NCI-H2029 treated with DMSO at 0.1 percent for 48 hours (cell line): ENCODE data around the gene KSR2.
"Not testable (repeated sequence)": the region's sequence is repeated elsewhere in the genome, so short reads cannot be mapped to it uniquely, and the experiment has no call there.

Source experiments
- DNase-seq: peaks from one replicate; lab custom pipeline; 2025; lab: John Stamatoyannopoulos, UW

Gene KSR2

GRCh38 chr12:117967512-117967911, 1.3 kb downstream of the KSR2 start:
- no peak for DNase-seq

- no peak for DNase-seq
Observed at GRCh38 chr12:117967043-117967442, 1.7 kb downstream of the KSR2 start.

DNA sequence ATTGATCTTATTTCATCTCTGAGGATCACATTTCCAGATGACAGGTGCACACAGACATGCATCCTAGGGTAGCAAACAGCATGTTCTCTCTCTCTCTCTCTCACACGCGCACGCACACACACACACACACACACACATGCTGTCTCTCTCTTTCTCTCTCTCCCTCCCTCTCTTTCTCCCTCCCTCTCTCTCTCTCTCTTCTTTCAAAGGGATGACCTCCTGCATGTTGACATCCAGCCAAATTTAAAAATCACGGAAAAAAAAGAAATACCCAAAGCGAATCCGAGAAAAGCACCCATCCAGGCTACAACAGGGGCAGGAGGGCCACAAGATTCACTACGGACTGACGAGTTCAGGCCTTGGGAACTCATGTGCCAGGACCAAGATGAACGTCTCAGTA, 2.3 kb downstream of the KSR2 start:
- no peak for DNase-seq

- DNase-seq, result no peak
Observed at GRCh38 chr12:117963836-117964235, 5.0 kb downstream of the KSR2 start.

- no peak for DNase-seq
Observed at GRCh38 chr12:117936722-117937484, 31.9 kb downstream of the KSR2 start.

DNA sequence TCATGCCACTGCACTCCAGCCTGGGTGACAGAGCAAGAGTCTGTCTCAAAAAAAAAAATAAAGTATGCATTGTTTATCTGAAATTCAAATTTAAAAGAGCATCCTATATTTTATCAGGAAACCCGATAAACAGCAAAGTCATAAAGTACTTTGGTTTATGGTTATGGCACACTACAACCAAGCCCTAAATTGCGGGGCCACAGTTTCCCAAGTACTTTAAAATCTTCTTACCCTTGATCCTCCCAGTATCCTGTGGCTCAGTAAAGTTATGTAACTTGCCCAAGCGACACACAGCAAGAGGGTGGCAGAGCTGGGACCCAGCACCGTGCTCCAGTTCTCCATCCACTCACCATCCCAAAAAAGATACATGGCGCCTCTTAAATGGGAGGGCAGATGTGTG, 35.2 kb downstream of the KSR2 start:
- no peak for DNase-seq

DNA sequence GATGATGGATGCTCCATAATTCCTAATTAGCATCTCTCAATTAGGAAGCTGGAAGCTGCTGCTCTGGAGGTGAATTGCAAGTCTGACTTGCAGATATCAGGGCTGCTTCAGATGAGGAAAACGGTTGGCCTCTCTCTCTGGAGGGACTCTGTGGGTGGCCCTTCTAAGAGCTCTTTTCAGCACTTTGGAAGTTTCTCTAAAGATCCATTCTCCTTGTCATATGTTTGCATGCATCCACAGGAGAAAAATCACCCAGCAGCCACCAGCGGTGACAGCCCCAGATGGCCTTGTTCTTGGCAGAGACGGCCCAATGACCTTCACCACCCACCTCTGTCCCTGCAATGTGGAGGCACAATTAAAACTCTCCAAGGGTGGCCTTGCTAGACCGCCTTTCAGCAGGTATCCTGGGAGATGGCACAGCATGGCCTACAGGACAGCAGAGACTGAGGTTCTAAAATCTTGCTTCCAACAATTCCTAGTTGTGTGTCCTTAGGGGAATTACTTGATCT, 42.3 kb downstream of the KSR2 start:
- DNase-seq, result no peak

GRCh38 chr12:117921929-117922777, 46.6 kb downstream of the KSR2 start:
- DNase-seq, result no peak

DNA sequence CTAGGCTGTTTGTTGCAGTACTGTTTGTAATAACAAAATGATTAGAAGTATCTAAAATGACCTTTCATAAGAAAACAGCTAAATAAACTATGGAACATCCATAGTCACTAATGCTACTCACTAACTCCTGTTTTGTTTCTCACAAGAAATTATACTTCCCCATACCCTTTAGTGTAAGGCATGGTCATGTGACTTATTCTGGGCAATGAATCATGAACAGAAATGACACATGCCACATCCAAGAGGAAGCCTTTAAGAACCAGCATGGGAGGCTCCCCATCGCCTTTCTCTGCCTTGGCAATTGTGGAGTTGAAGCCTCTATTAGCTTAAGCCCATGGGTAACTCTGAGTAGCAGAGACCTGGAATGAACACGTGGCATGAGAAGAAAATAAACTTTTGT, 49.3 kb downstream of the KSR2 start:
- DNase-seq, result no peak

DNA sequence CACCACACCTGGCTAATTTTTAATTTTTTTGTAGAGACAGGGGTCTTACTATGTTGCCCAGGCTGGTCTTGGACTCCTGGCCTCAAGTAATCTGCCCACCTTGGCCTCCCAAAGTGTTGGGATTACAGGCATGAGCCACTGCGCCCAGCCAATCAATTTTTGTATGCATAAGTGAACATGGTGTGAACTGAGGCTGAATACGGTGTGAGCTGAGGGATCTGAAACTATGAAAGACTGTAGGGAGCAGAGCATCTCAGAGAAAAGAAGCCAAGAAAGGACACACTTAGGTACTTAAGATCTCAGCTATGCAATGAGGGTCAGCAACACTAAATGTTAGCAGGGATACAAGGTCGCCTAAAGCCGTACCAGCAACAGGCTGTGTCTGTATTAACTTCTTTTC, 54.1 kb downstream of the KSR2 start:
- no peak for DNase-seq

DNA sequence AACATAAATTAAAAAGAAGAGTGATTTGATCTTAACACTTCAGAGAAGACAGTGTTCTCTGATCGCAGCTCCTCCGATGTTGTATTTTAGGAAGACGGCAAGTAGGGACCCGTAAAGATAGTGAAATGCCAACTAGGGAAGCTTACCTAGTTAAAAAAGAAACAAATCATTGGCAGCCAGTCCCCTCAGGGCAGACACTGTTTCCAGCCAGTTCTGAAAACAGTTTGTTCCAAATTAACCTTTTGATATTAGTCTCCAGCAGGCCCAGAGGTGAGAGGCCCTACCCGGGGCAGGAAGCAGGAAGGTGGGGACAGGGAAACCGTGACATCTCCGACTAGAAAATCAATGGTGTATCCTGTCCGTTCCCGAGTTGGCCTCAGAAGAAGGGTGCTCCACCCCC, 56.0 kb downstream of the KSR2 start:
- no peak for DNase-seq

GRCh38 chr12:117908411-117908810, 60.4 kb downstream of the KSR2 start:
- DNase-seq, result no peak

GRCh38 chr12:117907108-117907689, 61.6 kb downstream of the KSR2 start:
- peak; percentile 65 for DNase-seq

- no peak for DNase-seq
Observed at GRCh38 chr12:117904051-117904450, 64.7 kb downstream of the KSR2 start.

DNA sequence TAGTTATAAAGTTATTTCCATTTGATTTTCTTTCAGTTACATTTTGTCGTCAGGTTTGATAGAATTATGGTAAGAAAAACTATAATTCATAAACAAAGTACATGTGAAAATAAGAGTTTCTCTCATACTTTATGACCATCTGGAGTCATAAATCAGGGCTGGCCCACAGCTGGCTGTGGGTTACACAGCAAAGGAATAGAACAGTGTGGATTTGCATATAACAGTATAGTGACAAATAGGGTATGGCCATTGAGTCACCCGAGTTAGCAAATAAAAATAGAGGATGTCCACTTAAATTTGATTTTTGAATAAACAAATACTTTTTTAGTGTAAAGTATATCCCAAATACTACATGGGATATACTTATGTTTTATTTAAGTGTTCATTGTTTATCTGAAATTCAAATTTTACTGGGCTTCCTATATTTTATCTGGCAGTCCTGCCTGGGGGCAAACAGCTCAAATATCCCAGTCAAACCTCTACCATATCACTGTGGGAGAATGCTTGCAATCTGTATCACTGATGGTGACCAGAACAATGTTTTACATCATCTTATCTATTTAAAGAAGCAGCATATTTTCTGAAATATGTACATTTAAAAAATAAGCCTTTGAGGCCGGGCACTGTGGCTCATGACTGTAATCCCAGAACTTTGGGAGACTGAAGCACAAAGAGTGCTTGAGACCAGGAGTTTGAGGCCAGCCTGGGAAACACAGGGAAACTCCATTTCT, 65.5 kb downstream of the KSR2 start:
- DNase-seq, result no peak

DNA sequence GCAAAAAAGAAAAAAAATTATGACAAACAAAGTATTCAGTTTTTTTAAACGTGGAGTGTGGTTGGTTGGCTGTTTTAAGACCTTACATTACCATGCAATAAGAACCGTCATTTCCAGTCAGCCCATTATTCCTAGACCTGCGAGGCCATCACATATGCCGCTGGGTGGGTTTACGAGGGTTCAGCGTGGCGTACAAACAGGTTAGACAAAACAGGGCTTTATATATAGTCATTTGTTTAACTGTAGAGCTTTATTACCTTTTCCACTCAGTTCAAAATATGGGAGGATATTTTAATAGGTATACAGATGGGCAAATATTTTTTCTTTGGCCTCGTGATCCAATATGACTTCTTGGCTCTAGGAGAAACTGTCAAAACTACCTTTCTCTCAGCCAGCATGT, 67.2 kb downstream of the KSR2 start:
- DNase-seq, result no peak

DNA sequence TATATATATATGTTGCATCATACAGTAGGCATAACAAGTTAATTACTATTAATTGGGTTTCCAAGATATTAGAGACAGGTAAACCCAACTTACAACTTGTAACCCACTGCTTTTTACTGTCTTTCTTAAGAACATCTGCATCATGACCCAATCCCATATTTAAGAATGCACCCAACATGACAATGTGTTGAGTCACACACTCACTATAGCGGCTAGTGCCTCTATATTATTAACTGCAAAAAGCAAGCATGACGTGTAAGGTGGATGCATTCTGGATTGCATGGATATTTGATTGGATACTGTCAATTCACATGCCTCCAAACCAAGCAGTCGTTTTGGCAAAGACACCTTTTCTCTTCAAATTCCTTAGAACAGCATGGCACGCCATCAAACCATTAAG, 68.2 kb downstream of the KSR2 start:
- no peak for DNase-seq

- peak; percentile 37 for DNase-seq
Observed at GRCh38 chr12:117897372-117898161, 71.2 kb downstream of the KSR2 start.

GRCh38 chr12:117896009-117896408, 72.8 kb downstream of the KSR2 start:
- DNase-seq, result no peak

- DNase-seq, result no peak
Observed at GRCh38 chr12:117892441-117892840, 76.3 kb downstream of the KSR2 start.

- not testable (repeated sequence) for DNase-seq
Observed at GRCh38 chr12:117891265-117891664, 77.5 kb downstream of the KSR2 start.
